Germinal center (tissue), 1 donor: Measurements from ENCODE around the gene FZR1.
"Not testable (repeated sequence)": the region's sequence is repeated elsewhere in the genome, so short reads cannot be mapped to it uniquely, and the experiment has no call there.

Experiments used
- DNase-seq: peaks from one replicate; pipeline ENCODE4 v3.0.0; 2012; ENCODE audit warnings: mixed read lengths, low spot score

Gene FZR1

DNA sequence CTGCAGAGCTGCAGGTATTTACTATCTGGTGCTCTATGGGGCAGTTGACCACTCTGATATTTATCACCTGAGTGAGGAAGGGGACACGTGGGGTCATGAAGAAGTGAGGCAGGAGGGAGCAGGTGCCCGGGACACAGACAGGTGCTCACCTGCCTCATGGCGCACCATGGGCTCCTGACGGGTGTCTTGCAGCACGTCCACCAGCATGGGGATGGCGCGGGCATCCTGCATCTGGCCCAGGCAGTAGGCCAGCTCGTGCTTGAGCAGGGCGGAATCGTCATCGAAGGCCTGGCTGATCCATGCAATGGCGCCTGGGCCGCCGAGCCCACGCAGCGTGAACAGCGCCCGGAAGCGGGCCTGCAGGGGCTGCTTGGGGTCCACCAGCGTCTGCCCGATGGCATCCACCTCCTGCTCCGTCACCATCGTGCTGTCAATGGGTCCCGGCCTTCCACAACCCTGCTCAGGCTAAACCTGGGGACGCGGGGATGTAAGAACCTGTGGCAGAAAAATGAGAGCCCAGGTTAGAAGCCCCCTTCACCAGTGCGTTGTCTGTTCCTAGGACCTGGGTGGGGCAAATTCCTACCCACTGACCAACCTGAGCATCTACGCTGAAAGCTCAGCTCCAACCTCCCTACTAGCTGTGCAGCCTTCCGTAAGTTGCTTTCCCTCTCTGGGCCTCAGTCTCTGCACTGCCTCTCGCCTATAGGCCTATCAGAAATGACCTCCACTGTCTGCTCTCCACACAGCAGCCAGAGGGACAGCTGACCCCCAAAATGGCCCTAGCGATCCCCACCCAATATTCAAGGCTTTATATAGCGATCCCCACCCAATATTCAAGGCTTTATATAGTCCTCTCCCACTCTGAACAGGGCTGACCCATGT lies 9.5 kb upstream of the FZR1 start:
- no peak for DNase-seq

GRCh38 chr19:3497757-3498520 lies 8.2 kb upstream of the FZR1 start:
- DNase-seq = no peak

DNA sequence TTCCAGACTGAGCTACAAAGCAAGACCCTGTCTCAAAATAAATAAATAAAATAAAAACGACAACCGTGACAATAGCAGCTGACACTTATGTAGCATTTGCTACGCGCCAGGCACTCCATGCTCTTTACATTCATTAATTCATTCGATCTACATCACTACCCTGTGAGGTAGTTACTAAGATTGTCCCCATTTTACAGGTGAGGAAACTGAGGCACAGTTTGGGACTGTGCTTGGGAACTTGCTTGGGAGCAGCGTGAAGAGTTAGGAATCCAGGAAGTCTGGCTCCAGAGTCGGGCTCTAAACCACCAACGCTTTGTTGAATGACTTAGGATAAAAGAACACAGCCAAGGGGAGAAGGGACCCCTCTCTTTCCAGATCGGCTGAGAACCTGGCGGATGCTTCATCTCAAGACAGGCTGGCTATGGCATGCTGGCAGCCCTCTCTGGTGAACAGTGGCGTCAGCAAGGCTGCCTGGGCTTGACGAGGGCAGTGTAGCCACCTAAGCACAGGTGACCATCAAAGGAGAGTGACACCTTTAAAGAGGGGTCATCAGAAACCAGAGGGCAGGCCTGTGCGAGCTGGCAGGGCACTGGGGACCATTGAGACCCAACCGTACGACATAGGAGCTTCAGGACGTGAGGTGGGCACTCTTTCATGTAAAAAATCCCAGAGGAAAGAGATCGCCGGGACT lies 6.2 kb upstream of the FZR1 start:
- DNase-seq = no peak

GRCh38 chr19:3500429-3501101 lies 5.5 kb upstream of the FZR1 start, which contains the start of gene DOHH:
Gene DOHH, minus strand, starts transcription at chr19:3500674. Its CDS starts 3,860 bp downstream, at chr19:3496814.
- peak; percentile 97 for DNase-seq

DNA sequence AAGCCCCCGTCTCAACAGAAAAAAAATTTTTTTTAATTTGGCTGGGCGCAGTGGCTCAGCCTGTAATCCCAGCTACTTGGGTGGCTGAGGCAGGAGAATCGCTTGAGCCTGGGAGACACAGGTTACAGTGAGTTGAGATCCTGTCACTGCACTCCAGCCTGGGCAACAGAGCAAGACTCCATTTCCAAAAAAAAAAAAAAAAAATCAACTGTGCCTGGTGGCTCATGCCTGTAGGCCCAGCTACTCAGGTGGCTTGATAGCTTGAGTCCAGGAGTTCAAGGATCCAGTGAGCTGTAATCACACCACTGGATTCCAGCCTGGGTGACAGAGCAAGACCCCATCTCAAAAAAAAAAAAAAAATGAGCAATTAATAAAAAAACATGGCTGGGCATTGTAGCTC lies 4.3 kb upstream of the FZR1 start:
- no peak for DNase-seq

- DNase-seq = no peak
Observed at GRCh38 chr19:3503036-3503572, 3.0 kb upstream of the FZR1 start.

DNA sequence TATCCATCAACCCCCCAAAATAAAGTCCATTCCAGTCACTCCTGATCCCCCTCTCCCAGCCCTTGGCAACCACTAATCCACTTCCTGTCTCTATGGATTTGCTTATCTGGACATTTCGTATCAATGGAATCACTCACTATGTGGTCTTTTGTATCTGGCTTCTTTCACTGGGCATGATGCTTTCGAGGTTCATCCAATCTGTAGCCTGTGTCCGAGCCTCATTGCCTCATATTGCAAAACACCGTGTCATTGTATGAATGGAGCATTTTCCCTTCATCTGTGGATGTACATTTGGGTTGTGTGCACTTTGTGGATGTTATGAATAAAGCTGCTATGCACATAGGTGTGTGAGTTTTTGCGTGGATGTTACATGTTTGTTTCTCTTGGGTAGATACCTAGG lies 1.4 kb upstream of the FZR1 start:
- DNase-seq = no peak

- peak; percentile 43 for DNase-seq
Observed at GRCh38 chr19:3506384-3507340, 551 bp downstream of the FZR1 start.

GRCh38 chr19:3507371-3508120 lies 1.4 kb downstream of the FZR1 start:
- DNase-seq = no peak

DNA sequence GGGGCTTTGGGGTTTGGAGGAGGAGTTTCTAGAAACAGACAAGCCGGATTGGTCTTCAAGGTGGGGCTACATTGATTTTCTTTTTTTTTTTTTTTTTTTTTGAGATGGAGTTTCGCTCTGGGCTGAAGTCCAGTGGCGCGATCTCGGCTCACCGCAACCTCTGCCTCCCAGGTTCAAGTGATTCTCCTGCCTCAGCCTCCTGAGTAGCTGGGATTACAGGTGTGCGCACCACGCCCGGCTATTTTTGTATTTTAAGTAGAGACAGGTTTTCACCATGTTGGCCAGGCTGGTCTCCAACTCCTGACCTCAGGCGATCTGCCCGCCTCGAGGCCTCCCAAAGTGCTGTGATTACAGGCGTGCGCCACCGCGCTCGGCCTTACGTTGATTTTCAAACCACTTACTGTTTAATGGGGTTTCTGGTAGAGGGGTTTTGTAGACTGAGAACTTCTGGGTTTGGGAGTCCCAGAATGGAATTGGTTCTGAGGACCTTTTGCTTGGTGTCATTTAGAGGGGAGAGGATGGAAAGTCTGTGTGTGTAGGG lies 2.1 kb downstream of the FZR1 start:
- not testable (repeated sequence) for DNase-seq

GRCh38 chr19:3508771-3509535 lies 2.8 kb downstream of the FZR1 start:
- DNase-seq = no peak

GRCh38 chr19:3509566-3509989 lies 3.5 kb downstream of the FZR1 start:
- DNase-seq = no peak

DNA sequence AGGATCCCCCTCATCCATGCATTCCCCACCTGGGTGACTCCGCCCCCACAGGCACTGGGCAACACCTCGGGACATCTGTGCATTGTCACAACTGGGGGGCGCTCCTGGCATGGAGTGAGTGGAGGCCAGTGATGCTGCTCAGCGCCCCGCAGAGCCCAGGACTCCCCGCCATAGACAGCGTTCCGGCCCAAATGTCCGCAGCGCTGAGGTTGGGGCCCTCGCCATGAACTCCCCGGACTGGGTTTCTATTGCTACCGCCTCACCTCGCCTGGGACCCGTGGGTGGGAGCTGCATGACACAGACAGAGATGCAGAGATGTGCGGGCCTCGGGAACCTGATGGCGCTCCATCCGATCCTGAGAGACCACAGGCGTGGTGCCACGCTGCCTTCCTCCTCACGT lies 4.6 kb downstream of the FZR1 start:
- DNase-seq = no peak

GRCh38 chr19:3511506-3512251 lies 5.6 kb downstream of the FZR1 start:
- DNase-seq = no peak

GRCh38 chr19:3512562-3513228 lies 6.6 kb downstream of the FZR1 start:
- no peak for DNase-seq

DNA sequence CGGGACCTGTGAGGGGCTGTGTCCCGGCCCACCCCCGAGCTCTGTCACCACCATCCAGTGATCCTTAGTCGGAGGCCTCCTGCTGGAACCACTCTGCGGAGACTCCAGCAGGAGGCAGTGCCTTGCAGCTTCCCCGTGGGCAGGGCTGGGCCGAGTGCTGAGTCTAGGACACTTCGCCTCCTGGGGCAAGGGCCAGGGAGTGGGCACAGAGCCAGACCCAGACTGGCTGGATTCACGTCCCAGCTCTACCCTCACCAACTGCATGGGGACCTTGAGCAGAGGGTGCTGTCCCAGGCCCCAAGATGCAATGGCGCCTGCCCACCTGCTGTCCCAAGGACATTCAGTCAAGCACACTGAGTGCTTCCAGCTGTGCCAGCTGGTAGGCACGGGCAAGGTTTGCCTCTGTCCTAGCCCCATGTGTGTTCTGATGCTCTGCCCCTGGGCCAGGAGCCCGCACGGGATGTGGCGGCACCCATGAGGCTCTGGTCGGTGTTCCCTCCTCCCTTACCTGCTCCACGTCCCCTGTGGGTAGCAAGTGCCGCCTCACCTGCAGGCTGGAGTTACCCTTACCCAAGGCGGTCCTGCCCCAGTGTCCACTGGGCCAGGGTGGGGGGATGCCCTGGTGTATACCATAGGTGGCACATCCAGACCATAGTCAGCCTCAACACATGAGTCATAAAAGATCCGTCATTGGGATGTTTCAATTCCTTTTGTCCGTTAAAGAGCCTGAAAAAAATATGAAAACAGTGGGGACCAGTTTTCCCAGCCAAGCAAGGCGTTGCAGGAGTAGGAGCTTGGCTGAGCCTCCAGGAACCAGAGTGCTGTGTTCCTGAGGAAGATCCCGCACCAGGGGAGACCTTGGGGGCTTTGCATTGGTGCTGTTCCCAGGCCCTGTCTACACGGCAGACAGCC lies 7.4 kb downstream of the FZR1 start:
- DNase-seq = no peak
